K562 (cell line): ENCODE measurements around the gene EYA3. TPM values are rescaled to one million over a fixed set of nuclear protein-coding genes. Genes with fewer than 3 reads are reported as not detected.
A peak's percentile ranks its signal among the peaks of the same experiment; 100 is the strongest.

Experiments
- ATF3 ChIP-seq, 2 experiments: fragments of 450-650 bp in 1 of 2; sonication (generic) in 1 of 2; formaldehyde crosslinking in 1 of 2; IDR thresholded peaks in 1 of 2; conservative IDR thresholded peaks in 1 of 2; 2 replicates each; pipeline versions ENCODE4 v1.6.1 to v1.8.1; 2016 to 2023; ENCODE audit warnings: mild to moderate bottlenecking in 2 of 2, moderate library complexity in 2 of 2, inconsistent platforms in 1 of 2, missing genetic modification reagents in 1 of 2
- CREB1 ChIP-seq, 2 experiments: sonication (generic) in 1 of 2; formaldehyde crosslinking in 1 of 2; IDR thresholded peaks; 2 replicates each; pipeline versions ENCODE4 v1.6.1 to v1.8.0; 2012 to 2022; ENCODE audit warnings: inconsistent platforms in 1 of 2, mild to moderate bottlenecking in 1 of 2, missing genetic modification reagents in 1 of 2, moderate library complexity in 1 of 2
- ELK3 ChIP-seq: fragments of 450-650 bp; formaldehyde crosslinking; IDR thresholded peaks from 2 replicates; pipeline ENCODE4 v1.4.0; 2020; ENCODE audit warnings: mild to moderate bottlenecking
- FOXP4 ChIP-seq: sonication (generic); formaldehyde crosslinking; IDR thresholded peaks from 2 replicates; pipeline ENCODE4 v1.8.0; 2022; ENCODE audit warnings: mild to moderate bottlenecking, missing genetic modification reagents, borderline replicate concordance
- MECOM ChIP-seq: fragments of 250-450 bp; sonication (Bioruptor Pico); IDR thresholded peaks from 2 replicates; pipeline ENCODE4 v1.8.0; 2022; ENCODE audit warnings: inconsistent platforms
- MEF2A ChIP-seq: IDR thresholded peaks from 2 replicates; pipeline ENCODE4 v1.6.1; 2011; ENCODE audit warnings: low read depth, mild to moderate bottlenecking, low read length, moderate library complexity; ENCODE audit not compliant: control insufficient read depth
- REST ChIP-seq, 2 experiments: fragments of 450-650 bp; formaldehyde crosslinking in 1 of 2; IDR thresholded peaks; 2 replicates each; pipeline versions ENCODE4 v1.4.0 to v1.6.1; 2014 to 2020; ENCODE audit warnings: mild to moderate bottlenecking in 2 of 2, borderline replicate concordance in 1 of 2, low read depth in 1 of 2
- VEZF1 ChIP-seq: fragments of 200-800 bp; sonication (Bioruptor generic); IDR thresholded peaks from 2 replicates; pipeline ENCODE4 v1.6.1; 2017; ENCODE audit warnings: missing genetic modification characterization, missing compliant biosample characterization
- polyA plus RNA-seq, 8 experiments: library from polyadenylated mRNA; depleted of rRNA in 4 of 8; stranded (reverse) in 5 of 8; unstranded in 3 of 8; fragments of >200 nt; fragmentation: Nextera tagmentation in 2 of 8; fragmentation: Illumina TruSeq in 1 of 8; extraction: Ambion mirVana in 2 of 8; extraction: Trizol in 1 of 8; gene quantifications; 2 replicates each; pipeline versions ENCODE4 v1.2.1 to v1.2.3, GENCODE V29; 2011 to 2014; ENCODE audit warnings: inconsistent platforms in 1 of 8, missing spikeins in 1 of 8
- total RNA-seq, 7 experiments: library from RNA; depleted of rRNA in 6 of 7; stranded (reverse); fragments of >200 nt in 6 of 7; fragmentation: Illumina TruSeq in 2 of 7; extraction: Trizol in 2 of 7; gene quantifications; 2 replicates each; pipeline versions ENCODE4 v1.2.1 to v1.2.3, GENCODE V29; 2011 to 2021; ENCODE audit warnings: low replicate concordance in 1 of 7

Gene EYA3
- total and polyA plus RNA-seq, 9 of the 15 experiments (the other 6 are each of a cell fraction or from before 2014, with no cell fraction given), result 21.7 to 64.0 (median 43.6) TPM

GRCh38 chr1:28087614-28088167, 719 bp downstream of the EYA3 start (continued):
- TF ChIP-seq REST (IDR thresholded peaks at IDR 0.05; ENCODE audit: borderline replicate concordance), result no peak; the same call in 1 of the 2 replicates
- no peak for TF ChIP-seq REST (CRISPR knock-in tag; IDR thresholded peaks at IDR 0.05; ENCODE audit: low read depth)
- no peak for TF ChIP-seq MECOM (CRISPR knock-in tag)
- TF ChIP-seq CREB1 (IDR thresholded peaks at IDR 0.05), result no peak
- no peak; the same call in none of the 2 replicates for TF ChIP-seq CREB1 (CRISPR knock-in tag; IDR thresholded peaks at IDR 0.05)
- TF ChIP-seq MEF2A, result no peak
- TF ChIP-seq VEZF1, result peak; percentile 21; the same call in 1 of the 2 replicates
- TF ChIP-seq ELK3 (CRISPR knock-in tag), result no peak
- no peak for TF ChIP-seq ATF3 (IDR thresholded peaks at IDR 0.05)
- TF ChIP-seq ATF3 (CRISPR knock-in tag; conservative IDR thresholded peaks at IDR 0.05), result peak; percentile 35; the same call in 1 of the 2 replicates
- TF ChIP-seq FOXP4 (CRISPR knock-in tag), result peak; percentile 79; the same call in 1 of the 2 replicates
